ENCODE measurements around the gene ACR.
A peak's percentile ranks its signal among the peaks of the same experiment; 100 is the strongest.

Gene ACR

DNA sequence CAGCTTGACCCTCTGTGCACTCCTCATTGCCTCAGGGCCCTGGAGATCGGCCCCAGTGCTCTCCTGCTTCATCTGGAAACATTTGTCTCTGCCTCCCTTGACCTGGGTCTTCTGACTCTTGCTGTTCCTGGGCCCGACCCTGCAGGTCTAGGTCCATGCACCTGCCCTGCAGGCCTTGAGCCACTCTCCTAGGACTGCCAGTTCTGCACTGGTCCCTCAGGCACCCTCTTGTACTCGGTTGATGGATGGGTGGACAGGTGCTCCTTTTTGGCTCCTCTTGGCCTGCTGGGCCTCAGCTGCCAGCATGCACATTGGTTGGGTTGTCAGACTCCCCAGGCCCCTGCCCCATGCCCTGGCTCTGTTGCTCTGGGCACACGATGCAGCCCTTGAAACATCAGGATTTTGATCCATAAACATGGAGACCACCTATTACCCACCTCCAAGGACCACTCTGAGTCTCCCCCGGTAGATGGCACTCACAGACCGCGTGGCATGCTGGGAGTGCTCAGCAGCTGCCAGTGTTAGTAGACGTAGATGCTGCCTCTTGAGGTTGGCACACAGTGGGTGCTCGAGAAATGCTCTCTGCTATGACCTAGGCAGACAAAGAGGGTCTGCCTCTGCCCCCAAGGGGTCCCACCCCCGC, 20.2 kb upstream of the ACR start:
- no peak for DNase-seq (ENCODE audit: low spot score)

DNA sequence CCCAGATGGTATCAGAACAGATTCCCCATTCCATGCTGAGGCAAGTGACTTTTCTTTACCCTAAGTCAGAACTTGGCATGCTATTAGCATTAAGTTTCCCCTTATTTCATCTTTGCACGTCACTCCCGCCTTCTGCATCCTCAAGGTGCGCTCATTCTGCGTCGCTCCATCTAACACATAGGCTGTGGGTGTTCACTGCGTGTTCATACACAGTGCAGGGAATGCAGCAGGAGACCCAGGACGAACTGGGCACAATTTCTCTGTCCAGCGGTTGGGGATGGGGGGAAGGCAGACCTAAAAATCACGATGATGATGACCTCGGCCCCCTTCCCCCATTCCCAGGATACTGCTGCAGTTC, 19.7 kb upstream of the ACR start:
- no peak for DNase-seq (ENCODE audit: low spot score)

- no peak for DNase-seq (ENCODE audit: low spot score)
Measured at GRCh38 chr22:50719814-50720300, 18.1 kb upstream of the ACR start.

GRCh38 chr22:50720301-50721256, 17.4 kb upstream of the ACR start:
- no peak for DNase-seq (ENCODE audit: low spot score)

DNA sequence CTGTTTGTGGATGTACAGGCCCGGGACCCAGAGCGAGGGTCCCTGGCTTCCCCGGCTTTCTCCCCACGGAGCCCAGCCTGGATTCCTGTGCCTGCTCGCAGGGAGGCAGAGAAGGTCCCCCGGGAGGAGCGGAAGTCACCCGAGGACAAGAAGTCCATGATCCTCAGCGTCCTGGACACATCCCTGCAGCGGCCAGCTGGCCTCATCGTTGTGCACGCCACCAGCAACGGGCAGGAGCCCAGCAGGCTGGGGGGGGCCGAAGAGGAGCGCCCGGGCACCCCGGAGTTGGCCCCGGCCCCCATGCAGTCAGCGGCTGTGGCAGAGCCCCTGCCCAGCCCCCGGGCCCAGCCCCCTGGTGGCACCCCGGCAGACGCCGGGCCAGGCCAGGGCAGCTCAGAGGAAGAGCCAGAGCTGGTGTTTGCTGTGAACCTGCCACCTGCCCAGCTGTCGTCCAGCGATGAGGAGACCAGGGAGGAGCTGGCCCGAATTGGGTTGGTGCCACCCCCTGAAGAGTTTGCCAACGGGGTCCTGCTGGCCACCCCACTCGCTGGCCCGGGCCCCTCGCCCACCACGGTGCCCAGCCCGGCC, 16.7 kb upstream of the ACR start:
- DNase-seq (ENCODE audit: low spot score) = no peak

DNA sequence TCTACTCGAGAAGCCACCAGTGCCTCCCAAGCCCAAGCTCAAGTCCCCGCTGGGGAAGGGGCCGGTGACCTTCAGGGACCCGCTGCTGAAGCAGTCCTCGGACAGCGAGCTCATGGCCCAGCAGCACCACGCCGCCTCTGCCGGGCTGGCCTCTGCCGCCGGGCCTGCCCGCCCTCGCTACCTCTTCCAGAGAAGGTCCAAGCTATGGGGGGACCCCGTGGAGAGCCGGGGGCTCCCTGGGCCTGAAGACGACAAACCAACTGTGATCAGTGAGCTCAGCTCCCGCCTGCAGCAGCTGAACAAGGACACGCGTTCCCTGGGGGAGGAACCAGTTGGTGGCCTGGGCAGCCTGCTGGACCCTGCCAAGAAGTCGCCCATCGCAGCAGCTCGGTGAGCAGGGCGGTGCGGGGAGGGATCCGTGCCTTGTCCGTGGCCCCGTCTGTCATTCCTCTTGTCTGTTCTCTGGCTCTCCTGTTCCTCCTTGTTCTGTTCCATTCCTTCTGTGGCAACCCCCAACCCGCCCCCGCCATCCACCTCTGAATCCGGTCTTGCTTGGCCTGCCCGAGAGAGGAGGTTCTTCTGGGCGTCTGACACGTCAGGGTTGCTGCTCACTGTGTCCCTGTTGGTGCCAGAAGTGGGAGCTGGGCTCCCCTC, 15.8 kb upstream of the ACR start:
- DNase-seq (ENCODE audit: low spot score) = no peak

- no peak for DNase-seq (ENCODE audit: low spot score)
Measured at GRCh38 chr22:50722716-50723428, 15.1 kb upstream of the ACR start.

DNA sequence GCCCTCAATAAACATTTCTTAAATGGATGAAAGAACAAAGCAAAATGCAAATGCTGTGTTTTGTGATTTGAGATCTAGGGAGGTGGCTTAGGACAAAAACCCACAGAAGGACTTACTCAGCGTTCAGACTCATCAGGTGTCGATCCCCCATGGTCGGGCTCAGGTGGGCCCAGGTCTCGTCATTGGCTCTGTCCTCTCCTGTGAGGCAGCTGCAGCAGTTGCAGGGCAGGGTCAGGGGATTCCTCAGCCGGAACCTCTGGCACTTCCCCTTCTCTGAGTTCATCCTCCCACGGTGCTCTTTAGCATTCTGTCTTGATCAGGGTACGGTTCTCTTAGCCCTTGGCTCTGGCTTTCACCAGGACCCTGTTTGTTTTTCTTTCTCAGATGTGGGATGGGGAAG, 14.0 kb upstream of the ACR start:
- DNase-seq (ENCODE audit: low spot score) = no peak

GRCh38 chr22:50724616-50725015, 13.4 kb upstream of the ACR start:
- no peak for DNase-seq (ENCODE audit: low spot score)

DNA sequence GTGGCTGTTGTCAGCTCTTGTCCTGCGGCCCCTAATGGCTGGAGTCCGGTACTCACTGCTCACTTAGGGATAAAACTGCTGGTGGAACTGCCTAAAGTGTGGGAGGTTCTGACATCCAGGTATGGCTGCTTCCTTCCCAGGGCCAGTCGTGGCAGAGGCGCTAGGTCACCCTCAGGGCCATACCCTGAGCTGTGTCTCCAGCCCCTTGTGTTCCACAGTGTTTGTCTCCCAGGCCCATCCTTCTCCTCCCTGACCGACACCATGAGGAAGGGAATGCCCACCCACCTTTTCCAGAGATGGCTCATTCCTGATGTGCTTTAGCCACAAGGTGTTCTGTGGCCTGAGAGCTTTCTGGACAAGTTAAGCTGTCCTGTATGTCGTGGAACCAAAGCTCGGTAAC, 12.4 kb upstream of the ACR start:
- DNase-seq (ENCODE audit: low spot score) = no peak

DNA sequence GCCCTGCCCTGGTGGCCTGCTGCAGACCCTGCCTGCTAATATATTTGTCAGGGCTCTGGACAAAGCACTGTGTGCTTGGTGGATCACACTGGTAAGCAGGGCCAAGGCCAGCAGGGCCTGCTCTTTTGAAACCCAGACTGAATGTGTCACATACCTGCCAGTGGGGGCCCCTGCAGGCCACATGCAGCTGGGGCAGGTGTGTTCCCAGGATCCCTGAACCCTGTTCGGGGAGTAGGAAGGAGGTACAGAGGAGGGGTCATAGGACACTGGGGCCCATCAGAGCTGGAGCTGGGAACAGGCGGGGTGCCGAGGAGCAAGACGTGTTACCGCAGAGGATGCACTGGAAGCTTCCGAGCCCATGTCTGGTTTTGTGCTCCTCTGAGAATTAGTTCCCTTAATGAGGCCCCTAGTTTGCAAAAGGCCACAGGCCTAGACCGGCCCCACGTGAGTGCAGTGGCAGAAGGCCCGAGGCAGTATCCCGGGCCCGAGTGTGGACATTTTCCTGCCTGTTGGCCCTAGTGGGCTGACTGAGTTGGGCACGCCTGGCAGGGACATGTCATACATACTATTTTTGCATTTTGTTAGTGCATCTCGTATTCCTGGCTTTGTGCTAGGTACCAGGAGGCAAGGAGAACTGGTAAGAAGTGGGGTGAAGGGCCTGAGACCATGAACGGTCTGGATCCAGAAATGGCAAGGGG, 11.2 kb upstream of the ACR start:
- DNase-seq (ENCODE audit: low spot score) = no peak

- no peak for DNase-seq (ENCODE audit: low spot score)
Measured at GRCh38 chr22:50727678-50728522, 10.1 kb upstream of the ACR start.

DNA sequence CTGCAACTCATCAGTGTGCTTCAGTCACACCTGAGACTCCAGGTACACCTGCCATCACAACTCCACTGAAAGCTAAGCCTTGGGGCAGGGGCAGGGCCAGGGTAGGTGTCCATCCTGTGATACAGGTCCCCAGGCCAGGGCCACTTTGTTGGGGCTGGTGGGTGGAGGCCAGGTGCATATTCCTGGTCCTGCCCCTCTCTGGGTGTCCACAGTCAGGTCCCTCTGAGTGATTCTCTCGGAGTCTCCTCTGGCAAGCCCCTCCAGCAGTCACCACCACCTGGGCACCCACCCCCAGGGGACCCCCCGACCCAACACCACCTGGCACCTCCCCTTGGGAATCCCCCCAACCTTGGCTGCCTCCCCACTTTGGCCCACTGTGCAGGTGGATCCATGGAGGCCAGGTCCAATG, 9.5 kb upstream of the ACR start:
- DNase-seq (ENCODE audit: low spot score) = no peak

- no peak for DNase-seq (ENCODE audit: low spot score)
Measured at GRCh38 chr22:50729391-50730012, 8.5 kb upstream of the ACR start.

DNA sequence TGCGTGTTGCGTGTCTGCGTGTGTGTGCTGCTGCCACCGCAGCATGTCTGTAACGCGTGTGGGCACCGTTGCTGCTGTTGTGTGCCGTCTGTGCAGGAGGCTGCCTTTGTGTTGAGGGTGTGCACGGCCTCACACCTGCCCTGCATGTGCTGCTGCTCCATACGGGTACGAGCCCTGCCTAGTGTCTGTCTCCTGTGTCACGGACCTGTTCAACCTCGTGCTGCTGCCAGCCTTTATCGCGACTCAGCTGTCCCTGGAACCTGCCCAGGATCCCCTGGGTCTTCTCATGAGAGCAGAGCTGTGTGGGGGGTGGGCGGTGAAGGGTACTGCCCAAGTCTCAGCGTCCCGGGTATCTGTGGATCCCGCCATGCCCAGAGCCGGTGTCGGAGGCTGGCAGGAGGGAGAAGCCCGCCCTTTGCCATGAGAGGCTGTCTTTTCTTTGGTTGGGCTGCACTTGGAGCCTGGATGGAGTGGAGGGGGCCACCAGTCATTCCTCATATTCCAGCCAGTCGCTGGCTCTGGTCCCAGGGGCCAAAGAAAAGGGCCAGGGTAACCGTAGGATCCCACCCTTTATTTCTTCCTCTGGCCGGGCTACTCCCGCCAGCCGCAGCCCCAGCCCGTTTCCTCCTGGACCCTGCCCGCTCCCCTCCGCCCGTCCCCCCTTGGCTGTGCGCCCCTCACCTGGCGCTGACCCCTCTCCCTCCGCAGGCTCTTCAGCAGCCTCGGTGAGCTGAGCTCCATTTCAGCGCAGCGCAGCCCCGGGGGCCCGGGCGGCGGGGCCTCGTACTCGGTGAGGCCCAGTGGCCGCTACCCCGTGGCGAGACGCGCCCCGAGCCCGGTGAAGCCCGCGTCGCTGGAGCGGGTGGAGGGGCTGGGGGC, 7.8 kb upstream of the ACR start:
- DNase-seq (ENCODE audit: low spot score) = no peak

DNA sequence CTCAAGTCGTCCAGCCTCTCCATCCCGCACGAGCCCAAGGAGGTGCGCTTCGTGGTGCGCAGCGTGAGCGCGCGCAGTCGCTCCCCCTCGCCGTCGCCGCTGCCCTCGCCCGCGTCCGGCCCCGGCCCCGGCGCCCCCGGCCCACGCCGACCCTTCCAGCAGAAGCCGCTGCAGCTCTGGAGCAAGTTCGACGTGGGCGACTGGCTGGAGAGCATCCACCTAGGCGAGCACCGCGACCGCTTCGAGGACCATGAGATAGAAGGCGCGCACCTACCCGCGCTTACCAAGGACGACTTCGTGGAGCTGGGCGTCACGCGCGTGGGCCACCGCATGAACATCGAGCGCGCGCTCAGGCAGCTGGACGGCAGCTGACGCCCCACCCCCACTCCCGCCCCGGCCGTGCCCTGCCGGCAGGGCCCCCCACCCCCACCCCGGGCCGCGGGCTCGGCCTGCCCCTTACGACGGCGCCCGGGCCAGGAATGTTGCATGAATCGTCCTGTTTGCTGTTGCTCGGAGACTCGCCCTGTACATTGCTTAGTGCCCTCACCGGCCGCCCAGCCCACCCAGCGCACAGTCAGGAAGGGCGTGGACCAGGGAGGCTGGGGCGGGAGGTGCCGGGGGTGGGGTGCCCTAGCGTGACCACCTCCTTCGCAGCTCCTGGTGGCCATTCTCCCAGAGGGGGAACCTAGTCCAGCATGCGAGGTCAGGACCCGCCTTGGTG, 6.9 kb upstream of the ACR start:
- DNase-seq (ENCODE audit: low spot score) = no peak

DNA sequence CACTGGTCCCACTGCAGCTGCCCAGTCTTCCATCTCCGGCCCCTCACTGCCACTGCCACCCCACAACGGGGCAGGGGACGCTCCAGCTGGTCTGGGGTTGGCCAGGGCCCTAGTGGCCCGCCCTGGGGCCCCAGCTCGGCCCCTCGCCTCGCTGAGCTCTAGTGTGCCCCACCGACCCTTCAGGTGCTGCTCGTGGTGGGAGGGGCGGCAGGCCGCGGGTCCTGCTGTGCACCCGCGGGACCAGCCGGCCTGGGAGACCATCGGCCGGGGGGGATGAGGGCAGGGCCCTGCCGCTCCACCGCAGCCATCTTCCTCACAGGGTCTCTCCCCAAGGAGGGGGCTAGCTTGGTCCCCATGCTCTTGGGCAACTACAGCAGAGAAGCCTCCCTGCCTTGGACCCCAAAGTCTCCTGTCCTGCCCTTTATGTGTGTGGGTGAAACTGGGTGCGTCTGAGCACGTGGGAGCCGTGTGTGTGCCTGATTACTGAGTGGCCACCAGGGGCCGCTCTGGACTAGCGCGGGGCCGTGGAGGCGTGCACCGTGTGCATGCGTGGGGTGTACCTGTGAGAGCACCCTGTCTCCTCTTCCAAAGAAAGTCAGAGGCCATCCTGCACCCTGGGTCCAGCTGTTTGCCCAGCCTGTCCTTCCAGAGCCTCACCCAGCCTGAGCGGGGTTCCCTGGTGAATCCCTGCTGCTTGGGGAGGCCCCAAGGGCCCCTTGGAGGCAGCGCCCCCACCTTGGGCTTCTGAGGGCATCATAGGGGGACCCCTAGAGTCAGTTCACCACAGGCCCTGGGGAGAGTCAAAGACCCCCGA, 6.0 kb upstream of the ACR start:
- peak; percentile 56 for DNase-seq (ENCODE audit: low spot score)

Data from LoVo (cell line).